NB4 (cell line): ENCODE data around the gene SRC.

ENCODE experiments used
- POLR2A ChIP-seq: IDR thresholded peaks from 2 replicates; pipeline ENCODE4 v1.6.1; 2011; ENCODE audit warnings: mild to moderate bottlenecking; ENCODE audit not compliant: insufficient read length; ENCODE audit errors: extremely low read depth
- TF ChIP-seq, protein P1 (sequence below): IDR thresholded peaks from one replicate; pipeline ENCODE4 v1.5.1; 2012; ENCODE audit warnings: low read depth, low read length
- TF ChIP-seq, protein P2 (sequence below): IDR thresholded peaks from 2 replicates; pipeline ENCODE4 v1.6.1; 2011; ENCODE audit warnings: low read depth, low read length

DNA sequence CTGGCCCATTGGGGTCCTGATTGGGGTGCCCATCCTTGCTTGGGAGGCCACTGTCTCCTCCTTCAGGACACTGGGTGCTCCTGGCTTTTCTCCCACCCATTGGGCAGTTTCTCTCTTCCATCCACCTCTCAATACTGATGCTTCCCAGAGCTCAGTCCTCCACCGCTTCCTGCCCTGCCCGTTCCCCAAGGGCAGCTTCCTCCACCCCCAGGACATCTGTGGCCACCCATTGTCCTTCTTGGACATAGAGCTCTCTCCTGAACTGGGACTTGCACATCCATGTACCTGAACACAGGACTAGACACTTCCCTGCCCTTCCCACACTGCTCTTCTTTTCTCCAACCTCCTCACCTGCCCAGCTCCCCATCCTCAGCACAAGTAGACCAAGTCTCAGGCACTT, 105.7 kb downstream of the SRC start:
- TF ChIP-seq, protein P1, sequence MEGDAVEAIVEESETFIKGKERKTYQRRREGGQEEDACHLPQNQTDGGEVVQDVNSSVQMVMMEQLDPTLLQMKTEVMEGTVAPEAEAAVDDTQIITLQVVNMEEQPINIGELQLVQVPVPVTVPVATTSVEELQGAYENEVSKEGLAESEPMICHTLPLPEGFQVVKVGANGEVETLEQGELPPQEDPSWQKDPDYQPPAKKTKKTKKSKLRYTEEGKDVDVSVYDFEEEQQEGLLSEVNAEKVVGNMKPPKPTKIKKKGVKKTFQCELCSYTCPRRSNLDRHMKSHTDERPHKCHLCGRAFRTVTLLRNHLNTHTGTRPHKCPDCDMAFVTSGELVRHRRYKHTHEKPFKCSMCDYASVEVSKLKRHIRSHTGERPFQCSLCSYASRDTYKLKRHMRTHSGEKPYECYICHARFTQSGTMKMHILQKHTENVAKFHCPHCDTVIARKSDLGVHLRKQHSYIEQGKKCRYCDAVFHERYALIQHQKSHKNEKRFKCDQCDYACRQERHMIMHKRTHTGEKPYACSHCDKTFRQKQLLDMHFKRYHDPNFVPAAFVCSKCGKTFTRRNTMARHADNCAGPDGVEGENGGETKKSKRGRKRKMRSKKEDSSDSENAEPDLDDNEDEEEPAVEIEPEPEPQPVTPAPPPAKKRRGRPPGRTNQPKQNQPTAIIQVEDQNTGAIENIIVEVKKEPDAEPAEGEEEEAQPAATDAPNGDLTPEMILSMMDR, result no peak
- TF ChIP-seq POLR2A, result no peak
- TF ChIP-seq, protein P2, sequence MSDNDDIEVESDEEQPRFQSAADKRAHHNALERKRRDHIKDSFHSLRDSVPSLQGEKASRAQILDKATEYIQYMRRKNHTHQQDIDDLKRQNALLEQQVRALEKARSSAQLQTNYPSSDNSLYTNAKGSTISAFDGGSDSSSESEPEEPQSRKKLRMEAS, result no peak
